ENCODE results near the gene HSD17B14. TPM values are rescaled to one million over a fixed set of nuclear protein-coding genes. Genes with fewer than 3 reads are reported as not detected.

Gene HSD17B14
- total and polyA plus RNA-seq, 9 of the 15 experiments (the other 6 are each of a cell fraction or from before 2014, with no cell fraction given), result 0.16 TPM; not detected in 8

GRCh38 chr19:48881741-48882657, 45.7 kb upstream of the HSD17B14 start (continued):
- peak; percentile 99 for TF ChIP-seq ZNF592 (IDR thresholded peaks at IDR 0.05)
- peak; percentile 94 for TF ChIP-seq KLF6 (CRISPR knock-in tag; IDR thresholded peaks at IDR 0.05; ENCODE audit: borderline replicate concordance)
- TF ChIP-seq MLLT1 (IDR thresholded peaks at IDR 0.05), result no peak
- TF ChIP-seq CEBPB (tag; IDR thresholded peaks at IDR 0.05), result peak; percentile 68
- TF ChIP-seq ZNF644 (tag; IDR thresholded peaks at IDR 0.05; ENCODE audit: low read depth), result peak; percentile 92
- TF ChIP-seq CREB3 (tag; conservative IDR thresholded peaks at IDR 0.05; ENCODE audit: low read depth), result peak; percentile 98
- peak; percentile 79; the same call in 1 of the 2 replicates for TF ChIP-seq ZBTB9 (CRISPR knock-in tag; IDR thresholded peaks at IDR 0.05)
- no peak for TF ChIP-seq ASH1L (IDR thresholded peaks at IDR 0.05; ENCODE audit: borderline replicate concordance, low read depth, partially characterized antibody)
- no peak for TF ChIP-seq SP2 (IDR thresholded peaks at IDR 0.05; ENCODE audit: extremely low read depth, low read depth, low read length, poor library complexity, severe bottlenecking)
- peak; percentile 73; the same call in 1 of the 2 replicates for TF ChIP-seq E2F3 (CRISPR knock-in tag; IDR thresholded peaks at IDR 0.05)
- peak; percentile 22; the same call in 1 of the 2 replicates for TF ChIP-seq NFE2L1 (tag; IDR thresholded peaks at IDR 0.05; ENCODE audit: borderline replicate concordance, low read depth)
- peak; percentile 80; the same call in 1 of the 2 replicates for TF ChIP-seq ZNF140 (CRISPR knock-in tag; IDR thresholded peaks at IDR 0.05)
- peak; percentile 96 for TF ChIP-seq PYGO2 (tag; IDR thresholded peaks at IDR 0.05)
- TF ChIP-seq TFAP4 (CRISPR knock-in tag; IDR thresholded peaks at IDR 0.05; ENCODE audit: borderline replicate concordance), result peak; percentile 30; the same call in 1 of the 2 replicates
- TF ChIP-seq ZNF384 (IDR thresholded peaks at IDR 0.05; ENCODE audit: low read depth, low read length), result no peak
- peak; percentile 58; the same call in 1 of the 2 replicates for TF ChIP-seq SNAPC5 (CRISPR knock-in tag; IDR thresholded peaks at IDR 0.05)

All from K562 (cell line).